ENCODE measurements around the gene TRAPPC4. TPM values are rescaled to one million over a fixed set of nuclear protein-coding genes. Genes with fewer than 3 reads are reported as not detected.

The TRAPPC4 gene
- polyA plus RNA-seq (2012; rRNA removed), result 299 and 368 TPM in 2 replicates
- polyA plus RNA-seq (2012; cell fraction: cytosol; rRNA removed), result 280 and 301 TPM in 2 replicates
- polyA plus RNA-seq (2012; cell fraction: nucleus; rRNA removed), result 172 and 215 TPM in 2 replicates

GRCh38 chr11:119018074-119018938 lies at the start of gene TRAPPC4, which contains the start of gene RPS25:
Gene TRAPPC4 (plus strand): TSS chr11:119018766. CDS start chr11:119018796, 30 bp downstream.
Gene RPS25 (minus strand): TSS chr11:119018343. CDS start chr11:119018284, 59 bp downstream.
- WGBS (ENCODE audit: low lambda C conversion rate), result under 1% methylated on average over 26 of the region's 63 CpGs
- peak within 1 kb of the TSS; percentile 91 for H2AFZ ChIP-seq (ENCODE audit: low read depth)
- peaks cover 46 to 54% of the 10 kb centered on the region in 2 experiments for H3K36me3 ChIP-seq (replicated peaks in 1 of 2; ENCODE audit: control insufficient read depth in 1 of 2, insufficient read depth in 2 of 2, low read length in 1 of 2)
- no peaks in the 10 kb centered on the region for H3K27me3 ChIP-seq (ENCODE audit: insufficient read depth)
- peak within 1 kb of the TSS; percentile 92 for H3K27ac ChIP-seq (ENCODE audit: low read depth in 2 of 2, low read length in 1 of 2)
- peak within 1 kb of the TSS; percentile 69 to 97 for H3K4me3 ChIP-seq (ENCODE audit: low read depth in 2 of 2, low read length in 1 of 2)
- peaks cover 15 to 22% of the 10 kb centered on the region in 2 experiments for H3K4me1 ChIP-seq (ENCODE audit: control insufficient read depth in 1 of 2, insufficient read depth in 2 of 2, low read depth in 1 of 2, low read length in 1 of 2)
- ChIA-PET CTCF (interaction anchor here (0.6 to 4.2 kb wide), 5 partner anchors 10 to 328 kb away, joined by 3 to 16 read pairs (median 3); partner anchors contain the start of gene SLC37A4), POLR2A (interaction anchor here (0.6 to 2.3 kb wide), 8 partner anchors 9 to 204 kb away, joined by 3 to 13 read pairs (median 3); partner anchors contain the start of genes HYOU1, SLC37A4 and VPS11)
- peak within 1 kb of the TSS; percentile 91 for H3K4me2 ChIP-seq
- H3K9me3 ChIP-seq, result no peaks in the 10 kb centered on the region
- peaks cover 86% of the 10 kb centered on the region for H3K79me2 ChIP-seq (ENCODE audit: insufficient read depth)
- H3K9ac ChIP-seq, result peak within 1 kb of the TSS; percentile 95
- H3K9me2 ChIP-seq, result no peaks in the 10 kb centered on the region
- peaks cover 16% of the 10 kb centered on the region for H4K20me1 ChIP-seq (ENCODE audit: insufficient read depth)
- peaks cover 37% of the 10 kb centered on the region for H3F3A ChIP-seq (replicated peaks; ENCODE audit: insufficient read depth)
- DNase-seq, result peak; percentile 92
- TF ChIP-seq CHD2 (IDR thresholded peaks at IDR 0.05; ENCODE audit: low read length, partially characterized antibody) (peak; percentile 93), SIN3A (IDR thresholded peaks at IDR 0.05; ENCODE audit: borderline replicate concordance, low read depth, low read length) (peak; percentile 42; the same call in 1 of the 2 replicates), GABPA (IDR thresholded peaks at IDR 0.05; ENCODE audit: low read depth) (peak; percentile 97), FOSL2 (IDR thresholded peaks at IDR 0.05; ENCODE audit: borderline replicate concordance, low read depth) (no peak), NRF1 (IDR thresholded peaks at IDR 0.05; ENCODE audit: low read depth, low read length) (peak; percentile 71), EP300 (IDR thresholded peaks at IDR 0.05; ENCODE audit: borderline replicate concordance in 1 of 2, low read depth in 1 of 2, low read length in 1 of 2) (0 out of 4 replicates have a peak, but pooled peaks of 1 of the 2 experiments have one; percentile 25), IRF3 (IDR thresholded peaks at IDR 0.05; ENCODE audit: low read depth, low read length) (no peak), RFX5 (IDR thresholded peaks at IDR 0.05; ENCODE audit: low read length) (no peak; the same call in 1 of the 2 replicates), USF2 (IDR thresholded peaks at IDR 0.05; ENCODE audit: borderline replicate concordance, low read depth, low read length) (no peak), YY1 (IDR thresholded peaks at IDR 0.05; ENCODE audit: low read depth) (peak; percentile 89), MAX (IDR thresholded peaks at IDR 0.05; ENCODE audit: low read depth) (peak; percentile 92), MXI1 (IDR thresholded peaks at IDR 0.05; ENCODE audit: low read depth, low read length) (peak; percentile 52), ELF1 (IDR thresholded peaks at IDR 0.05) (peak; percentile 90), POLR2AphosphoS5 (IDR thresholded peaks at IDR 0.05; ENCODE audit: low read depth, low read length) (peak; percentile 94), USF1 (IDR thresholded peaks at IDR 0.05; ENCODE audit: borderline replicate concordance, low read depth) (no peak), RCOR1 (IDR thresholded peaks at IDR 0.05; ENCODE audit: low read length) (0 out of 2 replicates have a peak, but pooled peaks have one; percentile 30), REST (IDR thresholded peaks at IDR 0.05; ENCODE audit: low read depth, low read length) (peak; percentile 42; the same call in 1 of the 2 replicates), TAF1 (IDR thresholded peaks at IDR 0.05; ENCODE audit: borderline replicate concordance, low read depth, low read length) (peak; percentile 96), TCF12 (IDR thresholded peaks at IDR 0.05) (peak; percentile 15; the same call in 1 of the 2 replicates), FOXJ3 (CRISPR knock-in tag; IDR thresholded peaks at IDR 0.05) (no peak), RAD21 (IDR thresholded peaks at IDR 0.05; ENCODE audit: low read length) (no peak), CTCF (IDR thresholded peaks at IDR 0.05) (no peak; the same call in 1 of the 2 replicates)

All from SK-N-SH (cell line).